Right lung (tissue), 10 donors: ENCODE measurements around the gene PCSK7. TPM values are rescaled to one million over a fixed set of nuclear protein-coding genes. Genes with fewer than 3 reads are reported as not detected.
"Not testable (repeated sequence)": the region's sequence is repeated elsewhere in the genome, so short reads cannot be mapped to it uniquely, and the experiment has no call there.

Source experiments
- DNase-seq, 2 donors: peaks; one replicate each; pipeline ENCODE4 v3.0.0-alpha.2; 2013
- long read RNA-seq, 8 donors: transcript quantifications; one replicate each; lab custom pipeline, GENCODE V29; 2026
- polyA plus RNA-seq, 5 donors: library from polyadenylated mRNA; unstranded; fragments of 120-200 nt; gene quantifications; one replicate each; pipeline versions ENCODE4 v1.2.1 to v1.2.3, GENCODE V29; 2013; ENCODE audit warnings: inconsistent platforms in 1 of 5, low replicate concordance in 1 of 5; ENCODE audit not compliant: insufficient read length in 5 of 5, insufficient read depth in 1 of 5

Gene PCSK7, protein sequence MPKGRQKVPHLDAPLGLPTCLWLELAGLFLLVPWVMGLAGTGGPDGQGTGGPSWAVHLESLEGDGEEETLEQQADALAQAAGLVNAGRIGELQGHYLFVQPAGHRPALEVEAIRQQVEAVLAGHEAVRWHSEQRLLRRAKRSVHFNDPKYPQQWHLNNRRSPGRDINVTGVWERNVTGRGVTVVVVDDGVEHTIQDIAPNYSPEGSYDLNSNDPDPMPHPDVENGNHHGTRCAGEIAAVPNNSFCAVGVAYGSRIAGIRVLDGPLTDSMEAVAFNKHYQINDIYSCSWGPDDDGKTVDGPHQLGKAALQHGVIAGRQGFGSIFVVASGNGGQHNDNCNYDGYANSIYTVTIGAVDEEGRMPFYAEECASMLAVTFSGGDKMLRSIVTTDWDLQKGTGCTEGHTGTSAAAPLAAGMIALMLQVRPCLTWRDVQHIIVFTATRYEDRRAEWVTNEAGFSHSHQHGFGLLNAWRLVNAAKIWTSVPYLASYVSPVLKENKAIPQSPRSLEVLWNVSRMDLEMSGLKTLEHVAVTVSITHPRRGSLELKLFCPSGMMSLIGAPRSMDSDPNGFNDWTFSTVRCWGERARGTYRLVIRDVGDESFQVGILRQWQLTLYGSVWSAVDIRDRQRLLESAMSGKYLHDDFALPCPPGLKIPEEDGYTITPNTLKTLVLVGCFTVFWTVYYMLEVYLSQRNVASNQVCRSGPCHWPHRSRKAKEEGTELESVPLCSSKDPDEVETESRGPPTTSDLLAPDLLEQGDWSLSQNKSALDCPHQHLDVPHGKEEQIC
- polyA plus RNA-seq = 10 to 100 TPM; 19.5 to 29.0 (median 25.7) TPM
- long read RNA-seq, donor 1, full-length matches to known transcripts = 4 of 4 reads
- long read RNA-seq, donor 1, partial matches to known transcripts = 0 of 4 reads
- long read RNA-seq, donor 1, other reads (novel, unspliced or antisense) = 0 of 4 reads
- long read RNA-seq, donor 2, full-length matches to known transcripts = 1 of 10 reads
- long read RNA-seq, donor 2, partial matches to known transcripts = 9 of 10 reads
- long read RNA-seq, donor 2, other reads (novel, unspliced or antisense) = 0 of 10 reads
- long read RNA-seq, donor 3, full-length matches to known transcripts = 1 of 144 reads
- long read RNA-seq, donor 3, partial matches to known transcripts = 143 of 144 reads
- long read RNA-seq, donor 3, other reads (novel, unspliced or antisense) = 0 of 144 reads
- long read RNA-seq, donor 4, full-length matches to known transcripts = 1 of 1 reads
- long read RNA-seq, donor 4, partial matches to known transcripts = 0 of 1 reads
- long read RNA-seq, donor 4, other reads (novel, unspliced or antisense) = 0 of 1 reads
- long read RNA-seq, donor 5, full-length matches to known transcripts = 3 of 173 reads
- long read RNA-seq, donor 5, partial matches to known transcripts = 170 of 173 reads
- long read RNA-seq, donor 5, other reads (novel, unspliced or antisense) = 0 of 173 reads
- long read RNA-seq, donor 6, full-length matches to known transcripts = 2 of 2 reads
- long read RNA-seq, donor 6, partial matches to known transcripts = 0 of 2 reads
- long read RNA-seq, donor 6, other reads (novel, unspliced or antisense) = 0 of 2 reads
- long read RNA-seq, donor 7, full-length matches to known transcripts = 3 of 3 reads
- long read RNA-seq, donor 7, partial matches to known transcripts = 0 of 3 reads
- long read RNA-seq, donor 7, other reads (novel, unspliced or antisense) = 0 of 3 reads
- long read RNA-seq, donor 8 = 0 reads

DNA sequence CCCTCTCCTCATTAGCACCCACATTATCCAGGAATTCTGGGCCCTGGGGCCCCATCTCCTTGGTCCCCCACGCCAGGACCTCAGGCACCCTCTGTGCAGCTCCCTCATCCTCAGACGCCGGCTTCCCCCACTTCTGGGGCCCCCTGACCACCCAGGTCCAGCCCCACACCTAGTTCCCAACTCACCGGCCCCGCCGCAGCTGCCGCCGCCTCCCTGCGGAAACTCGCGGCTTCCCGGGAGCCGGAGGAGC, at the start of gene PCSK7:
Gene PCSK7, minus strand, starts transcription at position 232 of the 250 bp plus-strand sequence. CDS start 2,229 bp downstream, outside the sequence.
- no peak for DNase-seq

DNA sequence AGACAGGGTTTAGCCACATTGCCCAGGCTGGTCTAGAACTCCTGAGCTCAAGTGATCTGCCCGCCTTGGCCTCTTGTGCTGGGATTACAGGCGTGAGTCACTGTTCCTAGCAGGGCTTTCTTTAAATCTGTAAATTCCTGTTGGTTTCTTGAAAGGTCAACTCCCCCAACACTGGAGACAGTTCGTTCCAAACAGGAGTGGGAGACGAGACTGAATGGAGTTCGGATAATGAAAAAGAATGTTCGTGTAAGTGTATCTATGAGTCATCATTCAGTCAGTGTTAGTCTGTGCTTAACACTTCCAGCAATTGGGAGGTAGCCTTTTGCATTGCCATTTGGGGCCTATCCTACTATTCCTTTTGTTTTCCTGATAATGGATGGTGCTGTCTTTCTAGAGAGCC, 49.3 kb upstream of the PCSK7 start:
- no peak for DNase-seq

DNA sequence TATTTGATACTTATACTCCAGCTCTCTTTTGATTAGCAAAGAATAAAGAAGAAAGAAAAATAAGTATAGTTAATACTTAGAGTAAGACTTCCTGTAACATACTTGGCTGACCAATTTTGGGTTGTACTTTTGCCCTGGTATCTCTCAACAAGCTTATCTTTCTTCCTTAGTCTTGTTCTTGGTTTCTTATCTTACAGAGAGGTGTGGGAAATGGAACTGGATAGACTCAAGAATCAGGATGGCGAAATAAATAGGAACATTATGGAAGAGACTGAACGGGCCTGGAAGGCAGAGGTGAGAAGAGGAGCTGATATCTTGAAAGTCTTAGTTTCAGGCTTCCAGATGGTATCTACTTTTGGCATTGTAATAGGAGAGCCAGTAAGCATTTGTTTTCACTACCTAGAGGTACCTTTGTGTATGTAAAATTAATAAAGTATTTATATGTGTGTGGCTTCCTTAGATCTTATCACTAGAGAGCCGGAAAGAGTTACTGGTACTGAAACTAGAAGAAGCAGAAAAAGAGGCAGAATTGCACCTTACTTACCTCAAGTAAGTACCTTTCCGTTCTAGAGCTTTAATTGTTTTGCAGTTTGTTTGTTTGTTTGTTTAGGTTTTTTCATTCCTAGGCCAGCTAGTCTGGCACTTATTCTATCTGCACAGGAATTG, 48.0 kb upstream of the PCSK7 start:
- DNase-seq = no peak

DNA sequence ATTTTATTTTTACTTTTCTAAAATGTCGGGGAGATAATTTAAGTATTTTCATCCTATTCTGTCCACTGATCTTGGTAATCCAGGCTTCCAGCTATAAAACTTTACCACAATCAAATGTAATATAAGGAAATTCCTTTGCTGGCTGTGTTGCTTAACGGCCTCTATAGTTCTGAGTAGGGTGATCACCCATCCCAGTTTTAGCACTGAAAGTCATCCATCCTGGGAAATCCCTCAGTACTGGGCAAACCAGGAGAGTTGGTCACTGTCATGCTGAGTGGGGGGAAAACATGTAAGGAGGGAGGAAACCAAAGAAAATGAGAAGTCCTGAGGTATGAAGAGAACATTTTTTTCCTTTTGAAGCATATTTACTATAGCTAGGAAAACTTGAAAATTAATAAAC, 46.5 kb upstream of the PCSK7 start:
- DNase-seq = no peak

DNA sequence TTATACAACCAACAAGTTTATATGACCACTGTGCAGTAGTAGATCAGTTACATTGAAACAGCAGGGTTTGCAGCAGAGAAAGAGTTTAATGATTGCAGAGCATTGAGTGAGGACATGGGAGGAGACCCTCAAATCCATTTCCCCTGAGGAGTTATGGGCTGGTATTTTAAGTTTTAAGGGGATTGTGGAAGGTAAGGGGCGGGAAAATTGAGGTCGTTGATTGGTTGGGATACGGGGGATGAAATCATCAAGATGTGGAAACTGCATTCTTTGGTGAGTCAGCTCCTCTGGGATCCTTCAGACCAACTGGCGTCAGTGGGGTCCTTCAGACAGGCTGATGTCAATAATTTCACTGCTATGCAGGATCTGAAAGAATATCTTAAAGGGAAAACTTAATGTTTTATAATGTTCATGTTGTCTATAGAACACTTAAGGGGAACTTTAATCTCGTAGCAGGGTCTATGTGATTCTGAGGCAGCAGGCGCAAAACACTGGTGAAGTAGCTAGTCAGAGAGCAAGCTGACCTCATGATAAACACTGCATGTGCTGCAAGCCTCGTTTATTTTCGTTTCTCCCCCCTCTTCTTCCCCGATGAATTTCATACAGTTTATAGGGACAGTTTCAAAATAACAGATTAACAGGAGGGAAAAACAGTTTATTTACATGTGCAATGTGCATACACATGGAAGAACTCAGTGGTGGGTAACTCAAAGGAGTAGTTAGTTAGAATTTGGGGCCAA, 41.8 kb upstream of the PCSK7 start:
- DNase-seq = no peak

DNA sequence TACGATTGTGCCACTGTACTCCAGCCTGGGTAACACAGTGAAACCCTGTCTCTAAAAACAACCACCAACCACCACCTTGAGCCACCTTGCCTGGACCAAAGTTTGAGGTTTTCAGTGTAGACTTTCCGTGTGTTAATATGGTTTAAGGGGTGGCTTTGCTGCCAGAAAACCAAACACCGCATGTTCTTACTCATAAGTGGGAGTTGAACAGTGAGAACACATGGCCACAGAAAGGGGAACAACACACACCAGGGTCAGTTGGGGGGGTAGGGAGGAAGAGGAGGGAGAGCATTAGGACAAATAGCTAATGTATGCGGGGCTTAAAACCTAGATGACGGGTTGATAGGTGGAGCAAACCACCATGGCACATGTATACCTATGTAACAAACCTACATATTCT, 40.3 kb upstream of the PCSK7 start:
- DNase-seq = not testable (repeated sequence)

DNA sequence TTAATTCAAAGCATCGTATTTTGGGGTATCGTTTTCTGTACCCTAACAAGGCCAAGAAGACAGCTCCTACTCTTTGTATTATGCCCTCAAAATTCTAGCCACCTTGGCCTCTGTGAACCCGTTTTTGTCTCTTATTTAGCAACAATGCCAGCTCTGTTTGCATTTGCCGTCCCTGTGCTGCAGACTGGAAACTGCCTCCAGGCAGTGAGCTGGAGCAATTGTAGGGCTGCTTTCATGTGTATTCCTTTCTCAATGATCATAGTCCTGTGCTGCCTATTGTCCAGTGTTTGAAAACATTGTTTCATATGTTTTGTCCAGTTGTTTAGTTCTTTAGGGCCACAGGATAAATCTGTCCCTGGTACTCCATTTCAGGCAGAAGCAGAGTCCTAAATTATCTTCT, 39.3 kb upstream of the PCSK7 start:
- DNase-seq = no peak

DNA sequence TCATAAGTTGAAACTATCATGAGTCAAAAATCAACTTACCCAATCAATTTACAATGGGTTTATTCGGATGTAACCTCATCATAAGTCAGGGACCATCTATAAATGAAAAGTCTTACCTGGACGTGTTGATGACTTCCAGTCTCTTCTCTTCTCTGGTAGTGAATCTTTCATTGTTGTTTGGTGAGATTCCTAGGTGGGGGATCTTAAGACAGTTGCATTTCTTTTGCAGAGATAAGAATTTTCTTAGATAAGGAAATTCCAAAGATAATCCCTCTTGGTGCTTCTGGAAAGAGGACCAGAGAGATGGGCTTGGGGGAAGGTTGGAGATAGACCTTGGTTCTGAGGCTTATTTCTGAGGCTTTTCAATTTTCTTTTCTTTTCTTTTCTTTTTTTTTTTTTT, 38.0 kb upstream of the PCSK7 start:
- DNase-seq = no peak

DNA sequence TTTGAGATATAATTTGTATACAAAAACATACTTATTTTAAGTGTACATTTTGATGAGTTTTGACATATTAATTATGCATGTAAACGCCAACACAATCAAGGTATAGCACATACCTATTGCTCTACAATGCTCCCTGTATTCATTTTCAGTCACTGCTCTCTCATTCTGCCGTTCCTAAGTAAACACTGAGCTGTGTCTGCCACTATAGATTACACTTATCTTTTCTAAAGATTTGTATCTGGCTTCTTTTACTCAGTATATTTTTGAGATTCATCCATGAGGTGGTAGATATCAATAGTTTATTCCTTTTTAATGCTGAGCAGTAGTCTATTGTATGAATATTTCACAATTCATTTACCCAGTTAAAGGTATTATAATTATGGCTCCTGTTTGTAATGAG, 33.9 kb upstream of the PCSK7 start:
- DNase-seq = no peak

DNA sequence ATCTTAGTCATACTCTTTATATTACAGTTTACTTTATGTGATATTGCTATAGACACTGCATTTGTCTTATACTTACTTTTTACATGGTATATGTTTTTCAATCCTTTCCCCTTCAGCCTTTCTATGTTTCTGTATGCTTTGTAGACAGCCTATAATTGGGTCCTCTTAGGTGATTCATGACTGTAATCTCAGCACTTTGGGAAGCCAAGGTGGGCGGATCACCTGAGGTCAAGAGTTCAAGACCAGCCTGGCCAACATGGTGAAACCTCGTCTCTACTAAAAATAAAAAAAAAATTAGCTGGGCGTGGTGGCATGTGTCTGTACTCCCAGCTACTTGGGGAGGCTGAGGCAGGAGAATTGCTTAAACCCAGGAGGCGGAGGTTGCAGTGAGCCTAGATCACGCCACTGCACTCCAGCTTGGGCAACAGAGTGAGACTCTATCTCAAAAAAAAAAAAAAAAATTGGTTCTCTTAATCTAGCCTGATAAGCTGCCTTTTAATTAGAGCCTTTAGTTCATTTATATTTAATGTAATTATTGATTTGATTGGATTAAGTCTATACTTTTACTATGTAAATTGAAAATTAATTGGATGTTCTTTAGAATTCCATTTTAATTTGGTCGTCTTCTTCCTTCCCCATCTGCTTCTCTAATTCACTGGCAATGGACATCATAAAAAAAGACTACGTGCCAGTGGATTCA, 32.9 kb upstream of the PCSK7 start:
- not testable (repeated sequence) for DNase-seq

DNA sequence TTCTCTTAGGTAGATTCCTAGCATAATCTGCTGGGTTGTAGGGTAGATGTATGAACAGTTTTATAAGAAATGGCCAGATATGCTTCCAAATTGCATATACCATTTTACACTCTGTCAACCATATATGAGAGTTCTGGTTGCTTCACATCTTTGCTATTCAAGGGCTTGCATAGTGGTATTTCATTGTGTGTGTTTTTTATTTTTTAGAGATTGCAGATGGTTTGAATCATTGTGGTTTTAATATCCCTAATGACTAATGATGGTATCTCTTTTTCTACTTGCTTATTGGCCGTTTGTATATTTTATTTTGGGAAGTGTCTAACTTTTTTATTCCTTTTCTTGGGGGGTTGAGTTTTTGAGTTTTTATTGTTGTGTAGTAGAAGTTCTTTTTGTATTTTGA, 27.5 kb upstream of the PCSK7 start:
- no peak for DNase-seq

DNA sequence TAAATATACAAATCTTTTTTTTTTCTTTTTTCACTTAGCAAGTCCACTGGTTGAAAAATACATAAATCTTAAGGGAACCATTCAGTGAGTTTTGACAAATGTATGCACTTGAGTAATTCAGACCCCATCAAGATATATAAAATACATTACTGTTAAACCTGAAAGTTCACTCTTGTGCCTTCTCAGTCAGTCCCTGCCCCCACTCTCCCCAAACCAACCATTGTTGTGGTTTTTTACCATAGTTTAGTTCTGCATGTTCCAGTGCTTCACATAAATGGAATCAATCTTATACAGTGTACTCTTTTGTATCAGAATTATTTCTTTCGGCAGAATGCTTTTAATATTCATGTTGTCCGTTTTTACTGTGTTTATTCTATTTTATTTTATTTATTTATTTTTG, 26.7 kb upstream of the PCSK7 start:
- DNase-seq = no peak

DNA sequence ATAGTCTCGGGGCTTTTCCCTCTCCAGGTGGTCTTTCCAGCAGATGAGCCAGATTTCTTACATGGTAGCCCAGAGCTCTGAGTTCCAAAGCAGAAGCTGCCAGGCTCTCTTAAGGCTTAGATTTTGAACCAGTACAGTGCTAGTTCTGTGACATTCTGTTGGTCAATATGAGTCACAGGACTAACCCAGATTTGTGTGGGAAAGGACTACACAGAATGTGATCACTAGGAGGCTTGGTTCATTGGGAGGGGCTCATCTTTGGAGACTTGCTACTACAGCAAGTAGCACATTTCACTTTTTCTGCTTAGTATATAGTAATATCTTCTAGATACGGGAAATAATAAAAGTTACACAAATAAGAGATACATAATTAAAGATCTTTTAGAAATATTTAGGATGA, 24.7 kb upstream of the PCSK7 start:
- DNase-seq = no peak

DNA sequence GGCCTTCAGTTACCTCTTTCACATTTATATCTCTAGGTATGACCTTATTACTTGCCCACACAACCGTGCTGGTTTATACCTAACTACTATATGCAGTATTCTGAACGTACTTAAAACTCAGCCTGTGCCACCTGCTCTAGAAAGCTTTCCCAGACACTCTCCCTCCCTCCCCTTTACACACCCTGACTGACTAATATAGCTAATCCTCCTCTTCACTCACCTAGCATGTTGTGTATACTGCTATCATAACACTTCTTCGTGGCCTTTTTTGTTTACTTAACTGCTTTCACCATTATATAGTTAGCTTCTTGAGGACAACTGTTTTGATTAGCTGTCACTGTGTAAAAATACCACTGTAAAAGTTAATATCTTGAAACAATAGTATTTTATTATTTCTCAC, 24.1 kb upstream of the PCSK7 start:
- DNase-seq = no peak

DNA sequence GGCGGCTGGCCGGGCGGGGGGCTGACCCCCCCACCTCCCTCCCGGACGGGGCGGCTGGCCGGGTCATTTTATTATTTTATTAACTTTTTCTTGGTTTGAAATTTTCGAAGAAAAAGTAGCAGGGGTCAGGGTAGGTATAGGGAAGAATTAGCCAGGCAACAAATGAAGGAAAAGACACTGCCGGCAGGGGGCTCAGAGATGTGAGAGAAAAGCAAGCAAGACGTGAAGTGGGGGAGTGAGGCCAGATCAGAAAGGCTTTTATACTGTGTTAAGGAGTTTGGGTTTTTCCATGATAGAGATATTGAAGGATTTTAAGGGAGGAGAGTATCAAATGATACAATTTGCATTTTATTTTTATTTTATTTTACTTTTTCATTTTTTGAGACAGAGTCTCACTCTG, 19.6 kb upstream of the PCSK7 start:
- no peak for DNase-seq

DNA sequence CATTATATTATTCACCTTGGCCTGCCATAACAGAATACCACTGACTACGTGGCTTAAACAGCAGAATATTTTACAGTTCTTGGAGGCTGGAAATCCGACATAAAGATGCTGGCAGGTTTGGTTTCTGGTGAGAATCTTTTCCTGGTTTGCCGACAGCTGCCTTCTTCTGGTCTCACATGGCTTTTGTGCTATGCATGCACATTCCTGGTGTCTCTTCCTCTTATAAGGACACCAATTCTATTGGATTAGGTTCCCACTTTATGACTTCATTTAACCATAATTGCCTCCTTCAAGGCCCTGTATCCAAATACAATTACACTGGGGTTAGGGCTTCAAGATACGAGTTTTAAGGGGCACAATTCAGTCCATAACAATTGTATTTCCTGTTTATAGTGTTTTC, 17.7 kb upstream of the PCSK7 start:
- no peak for DNase-seq

DNA sequence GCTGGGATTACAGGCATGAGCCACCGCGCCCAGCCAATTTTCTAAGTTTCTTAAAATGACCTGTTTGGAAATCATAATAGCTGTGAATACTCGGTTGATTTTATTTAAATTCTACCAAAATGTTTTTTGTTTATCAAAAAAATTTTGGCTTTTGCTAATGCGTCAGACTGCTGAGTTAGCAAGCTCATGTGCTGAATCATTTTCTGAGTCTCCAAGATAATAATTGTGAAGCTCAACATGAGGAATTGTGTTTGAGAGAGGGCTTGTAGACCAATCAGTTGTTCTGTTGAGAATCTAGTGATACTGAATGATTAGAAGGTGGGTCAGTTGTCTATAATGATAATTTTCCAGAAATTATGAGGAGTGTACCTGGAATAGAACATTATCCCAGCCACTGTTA, 16.5 kb upstream of the PCSK7 start:
- no peak for DNase-seq

DNA sequence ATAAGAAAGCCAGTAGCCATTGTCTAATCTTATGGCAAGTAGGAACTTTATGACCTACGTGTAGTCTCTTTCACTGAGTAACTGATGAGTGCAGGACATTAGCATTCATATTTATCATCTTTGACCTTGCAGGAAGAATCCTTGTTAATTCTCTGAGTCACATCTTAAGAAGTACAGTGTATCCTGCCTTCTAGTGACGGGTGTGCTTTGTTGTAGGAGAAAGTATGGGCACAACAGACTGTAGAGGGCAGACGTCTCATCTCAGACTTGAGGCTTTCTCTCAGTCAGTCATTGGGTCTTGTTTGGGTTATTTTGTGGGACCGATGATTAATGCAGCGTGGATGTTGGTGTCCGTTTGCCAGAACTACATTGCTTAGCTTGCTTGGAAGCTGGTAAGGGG, 7.4 kb upstream of the PCSK7 start:
- DNase-seq = no peak

DNA sequence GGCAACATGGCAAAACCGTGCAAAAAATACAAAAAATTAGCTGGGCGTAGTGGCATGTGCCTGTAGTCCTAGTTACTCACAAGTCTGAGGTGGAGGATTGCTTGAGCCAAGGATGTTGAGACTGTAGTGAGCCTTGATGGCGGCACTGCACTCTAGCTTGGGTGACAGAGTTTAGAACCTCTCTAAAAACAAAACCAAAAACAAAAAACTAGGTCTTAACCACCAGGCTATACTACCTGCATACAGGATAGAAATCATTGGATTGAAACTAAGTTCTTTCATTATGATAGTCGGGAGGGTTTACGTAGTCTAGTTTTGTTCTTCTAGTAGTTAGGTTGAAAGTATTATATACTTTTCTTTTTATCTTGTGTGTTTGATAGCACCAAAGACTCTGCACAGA, 6.3 kb upstream of the PCSK7 start:
- no peak for DNase-seq
